ENCODE measurements around the gene TTLL3.

Gene TTLL3

DNA sequence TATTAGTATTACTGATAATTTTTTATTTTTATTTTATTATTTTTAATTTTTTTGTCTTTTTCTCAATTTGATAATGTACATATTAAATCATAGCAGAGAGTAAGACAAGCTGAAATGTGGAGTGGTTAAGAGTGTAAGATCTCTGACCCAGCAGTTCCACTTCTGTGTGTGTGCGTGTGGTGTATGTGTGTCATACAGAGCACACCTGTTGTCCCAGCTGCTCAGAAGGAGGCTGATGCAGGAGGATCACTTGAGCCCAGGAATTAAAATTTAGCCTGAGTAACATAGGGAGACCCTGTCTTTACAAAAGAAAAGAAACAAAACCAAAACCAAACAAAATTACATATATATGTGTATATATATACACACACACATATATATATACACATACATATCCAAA is 71.4 kb downstream of the TTLL3 start:
- TF ChIP-seq, protein P1, sequence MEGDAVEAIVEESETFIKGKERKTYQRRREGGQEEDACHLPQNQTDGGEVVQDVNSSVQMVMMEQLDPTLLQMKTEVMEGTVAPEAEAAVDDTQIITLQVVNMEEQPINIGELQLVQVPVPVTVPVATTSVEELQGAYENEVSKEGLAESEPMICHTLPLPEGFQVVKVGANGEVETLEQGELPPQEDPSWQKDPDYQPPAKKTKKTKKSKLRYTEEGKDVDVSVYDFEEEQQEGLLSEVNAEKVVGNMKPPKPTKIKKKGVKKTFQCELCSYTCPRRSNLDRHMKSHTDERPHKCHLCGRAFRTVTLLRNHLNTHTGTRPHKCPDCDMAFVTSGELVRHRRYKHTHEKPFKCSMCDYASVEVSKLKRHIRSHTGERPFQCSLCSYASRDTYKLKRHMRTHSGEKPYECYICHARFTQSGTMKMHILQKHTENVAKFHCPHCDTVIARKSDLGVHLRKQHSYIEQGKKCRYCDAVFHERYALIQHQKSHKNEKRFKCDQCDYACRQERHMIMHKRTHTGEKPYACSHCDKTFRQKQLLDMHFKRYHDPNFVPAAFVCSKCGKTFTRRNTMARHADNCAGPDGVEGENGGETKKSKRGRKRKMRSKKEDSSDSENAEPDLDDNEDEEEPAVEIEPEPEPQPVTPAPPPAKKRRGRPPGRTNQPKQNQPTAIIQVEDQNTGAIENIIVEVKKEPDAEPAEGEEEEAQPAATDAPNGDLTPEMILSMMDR (IDR thresholded peaks at IDR 0.05), result no peak

GRCh38 chr3:9883706-9884554 is 73.9 kb downstream of the TTLL3 start:
- TF ChIP-seq, protein P1 (IDR thresholded peaks at IDR 0.05), result no peak
- Histone ChIP-seq H2AFZ (no peak overlapping the region), H3K9ac (no peak overlapping the region), H3K9me3 (ENCODE audit: control insufficient read depth, low read length) (no peaks in the 10 kb centered on the region), H3K79me2 (no peaks in the 10 kb centered on the region), H3K27ac (no peak overlapping the region), H3K4me2 (ENCODE audit: low read length) (no peak overlapping the region), H3K4me3 (ENCODE audit: low read depth, low read length) (no peak overlapping the region), H3K36me3 (ENCODE audit: control insufficient read depth, insufficient read depth, low read length) (no peaks in the 10 kb centered on the region), H3K27me3 (ENCODE audit: control insufficient read depth, insufficient read depth, low read length) (no peaks in the 10 kb centered on the region), H3K4me1 (no peaks in the 10 kb centered on the region)

More for the DNA sequence above, 71.4 kb downstream of the TTLL3 start:
- Histone ChIP-seq H3K4me1 (no peaks in the 10 kb centered on the region), H2AFZ (no peak overlapping the region), H3K36me3 (ENCODE audit: control insufficient read depth, insufficient read depth, low read length) (no peaks in the 10 kb centered on the region), H3K4me3 (ENCODE audit: low read depth, low read length) (no peak overlapping the region), H3K4me2 (ENCODE audit: low read length) (no peak overlapping the region), H3K79me2 (no peaks in the 10 kb centered on the region), H3K27me3 (ENCODE audit: control insufficient read depth, insufficient read depth, low read length) (no peaks in the 10 kb centered on the region), H3K9ac (no peak overlapping the region), H3K27ac (no peak overlapping the region), H3K9me3 (ENCODE audit: control insufficient read depth, low read length) (no peaks in the 10 kb centered on the region)

GRCh38 chr3:9884555-9885165 is 74.6 kb downstream of the TTLL3 start:
- no peak overlapping the region for H3K4me2 ChIP-seq (ENCODE audit: low read length)
- TF ChIP-seq, protein P1 (IDR thresholded peaks at IDR 0.05), result no peak
- no peaks in the 10 kb centered on the region for H3K4me1 ChIP-seq
- H3K36me3 ChIP-seq (ENCODE audit: control insufficient read depth, insufficient read depth, low read length), result no peaks in the 10 kb centered on the region
- H2AFZ ChIP-seq, result no peak overlapping the region
- H3K9ac ChIP-seq, result no peak overlapping the region
- H3K79me2 ChIP-seq, result no peaks in the 10 kb centered on the region
- H3K4me3 ChIP-seq (ENCODE audit: low read depth, low read length), result no peak overlapping the region
- no peak overlapping the region for H3K27ac ChIP-seq
- H3K9me3 ChIP-seq (ENCODE audit: control insufficient read depth, low read length), result no peaks in the 10 kb centered on the region
- no peaks in the 10 kb centered on the region for H3K27me3 ChIP-seq (ENCODE audit: control insufficient read depth, insufficient read depth, low read length)

Data from parathyroid adenoma (tissue), 2 donors.